HG03066 (cell line): Measurements from ENCODE around the gene ZSWIM3.
"Not testable (repeated sequence)": the region's sequence is repeated elsewhere in the genome, so short reads cannot be mapped to it uniquely, and the experiment has no call there.

Experiments
- ATAC-seq: cut with Tn5 transposase; IDR thresholded peaks from one replicate; pipeline ENCODE4 v1.9.1; 2021; ENCODE audit warnings: low read depth; ENCODE audit not compliant: unreplicated experiment

The ZSWIM3 gene

GRCh38 chr20:45857114-45857881 lies at the start of gene ZSWIM3, which contains the start of gene ACOT8:
Gene ZSWIM3 (plus strand): TSS chr20:45857614. CDS start chr20:45857826, 212 bp downstream.
Gene ACOT8 (minus strand): TSS chr20:45857392. CDS start chr20:45857315, 77 bp downstream.
- ATAC-seq = peak; percentile 96

GRCh38 chr20:45810191-45810970 lies 47.0 kb upstream of the ZSWIM3 start:
- no peak for ATAC-seq

GRCh38 chr20:45812157-45813005 lies 45.0 kb upstream of the ZSWIM3 start, which contains the start of gene UBE2C:
Gene UBE2C (plus strand): TSS chr20:45812644. CDS start chr20:45812696, 52 bp downstream.
- ATAC-seq = peak; percentile 99

- ATAC-seq = no peak
These were observed 44.4 kb upstream of the ZSWIM3 start for GRCh38 chr20:45813006-45813340.

- ATAC-seq = no peak
These were observed 43.9 kb upstream of the ZSWIM3 start for GRCh38 chr20:45813489-45813888.

GRCh38 chr20:45814314-45814713 lies 43.1 kb upstream of the ZSWIM3 start:
- ATAC-seq = no peak

GRCh38 chr20:45816951-45817350 lies 40.5 kb upstream of the ZSWIM3 start:
- ATAC-seq = no peak

GRCh38 chr20:45817376-45818194 lies 39.8 kb upstream of the ZSWIM3 start:
- ATAC-seq = no peak

- no peak for ATAC-seq
These were observed 39.2 kb upstream of the ZSWIM3 start for GRCh38 chr20:45818239-45818638.

- no peak for ATAC-seq
These were observed 37.9 kb upstream of the ZSWIM3 start for GRCh38 chr20:45819466-45819865.

GRCh38 chr20:45821947-45822346 lies 35.5 kb upstream of the ZSWIM3 start:
- no peak for ATAC-seq

GRCh38 chr20:45822857-45823256 lies 34.6 kb upstream of the ZSWIM3 start:
- ATAC-seq = no peak

- no peak for ATAC-seq
These were observed 33.2 kb upstream of the ZSWIM3 start for GRCh38 chr20:45823949-45824835.

GRCh38 chr20:45826381-45827019 lies 30.9 kb upstream of the ZSWIM3 start:
- ATAC-seq = no peak

GRCh38 chr20:45827030-45827652 lies 30.3 kb upstream of the ZSWIM3 start, which contains the start of gene TNNC2:
Gene TNNC2 (minus strand): TSS chr20:45827312. CDS start chr20:45827248, 64 bp downstream.
- ATAC-seq = no peak

- no peak for ATAC-seq
These were observed 29.7 kb upstream of the ZSWIM3 start for GRCh38 chr20:45827712-45828111.

GRCh38 chr20:45828589-45828988 lies 28.8 kb upstream of the ZSWIM3 start:
- ATAC-seq = no peak

GRCh38 chr20:45829673-45830106 lies 27.7 kb upstream of the ZSWIM3 start:
- ATAC-seq = not testable (repeated sequence)
